ENCODE data around the gene GJA9. TPM values are rescaled to one million over a fixed set of nuclear protein-coding genes. Genes with fewer than 3 reads are reported as not detected.
"Not testable (repeated sequence)": the region's sequence is repeated elsewhere in the genome, so short reads cannot be mapped to it uniquely, and the experiment has no call there.

The GJA9 gene
- 0.42 TPM for total RNA-seq

- DNase-seq (ENCODE audit: low spot score) = no peak
These were observed at the start of gene GJA9 for GRCh38 chr1:38881487-38881886. TSS of gene GJA9 (minus strand) at chr1:38881587. CDS start at chr1:38876098, 5,489 bp downstream.

GRCh38 chr1:38929476-38929875 is 48.1 kb upstream of the GJA9 start:
- no peak for DNase-seq (ENCODE audit: low spot score)

GRCh38 chr1:38929054-38929453 is 47.7 kb upstream of the GJA9 start:
- DNase-seq (ENCODE audit: low spot score) = no peak

GRCh38 chr1:38926091-38926490 is 44.7 kb upstream of the GJA9 start:
- DNase-seq (ENCODE audit: low spot score) = no peak

- no peak for DNase-seq (ENCODE audit: low spot score)
These were observed 44.0 kb upstream of the GJA9 start for GRCh38 chr1:38925391-38925790.

GRCh38 chr1:38923607-38924006 is 42.2 kb upstream of the GJA9 start:
- no peak for DNase-seq (ENCODE audit: low spot score)

- no peak for DNase-seq (ENCODE audit: low spot score)
These were observed 37.7 kb upstream of the GJA9 start for GRCh38 chr1:38919130-38919529.

- no peak for DNase-seq (ENCODE audit: low spot score)
These were observed 37.2 kb upstream of the GJA9 start for GRCh38 chr1:38918568-38918967.

GRCh38 chr1:38917772-38918171 is 36.4 kb upstream of the GJA9 start:
- DNase-seq (ENCODE audit: low spot score) = no peak

GRCh38 chr1:38917337-38917736 is 36.0 kb upstream of the GJA9 start:
- no peak for DNase-seq (ENCODE audit: low spot score)

GRCh38 chr1:38915352-38915948 is 34.1 kb upstream of the GJA9 start:
- DNase-seq (ENCODE audit: low spot score) = no peak

- DNase-seq (ENCODE audit: low spot score) = not testable (repeated sequence)
These were observed 33.5 kb upstream of the GJA9 start for GRCh38 chr1:38914908-38915307.

GRCh38 chr1:38908821-38909220 is 27.4 kb upstream of the GJA9 start:
- DNase-seq (ENCODE audit: low spot score) = no peak

- DNase-seq (ENCODE audit: low spot score) = no peak
These were observed 24.6 kb upstream of the GJA9 start for GRCh38 chr1:38905985-38906384.

GRCh38 chr1:38899560-38899959 is 18.2 kb upstream of the GJA9 start:
- no peak for DNase-seq (ENCODE audit: low spot score)

- DNase-seq (ENCODE audit: low spot score) = no peak
These were observed 17.4 kb upstream of the GJA9 start for GRCh38 chr1:38898653-38899230.

GRCh38 chr1:38896169-38896568 is 14.8 kb upstream of the GJA9 start:
- no peak for DNase-seq (ENCODE audit: low spot score)

- DNase-seq (ENCODE audit: low spot score) = no peak
These were observed 11.6 kb upstream of the GJA9 start for GRCh38 chr1:38892976-38893375.

GRCh38 chr1:38891753-38892152 is 10.4 kb upstream of the GJA9 start:
- DNase-seq (ENCODE audit: low spot score) = no peak

GRCh38 chr1:38889589-38889988 is 8.2 kb upstream of the GJA9 start:
- DNase-seq (ENCODE audit: low spot score) = no peak

- no peak for DNase-seq (ENCODE audit: low spot score)
These were observed 7.3 kb upstream of the GJA9 start for GRCh38 chr1:38888423-38889333.

GRCh38 chr1:38885092-38885491 is 3.7 kb upstream of the GJA9 start:
- DNase-seq (ENCODE audit: low spot score) = no peak

GRCh38 chr1:38875811-38876210 is 5.6 kb downstream of the GJA9 start:
- no peak for DNase-seq (ENCODE audit: low spot score)
